Upper lobe of left lung (tissue), 6 donors: Measurements from ENCODE around the gene C22orf15. TPM values are rescaled to one million over a fixed set of nuclear protein-coding genes. Genes with fewer than 3 reads are reported as not detected.

ENCODE experiments used
- ATAC-seq, 2 donors: fragments of 200-7000 bp; cut with Tn5 transposase; one replicate each; pipeline ENCODE4 v1.9.1; 2022; ENCODE audit warnings: mild to moderate bottlenecking in 2 of 2, moderate library complexity in 2 of 2; ENCODE audit not compliant: low FRiP score in 2 of 2
- DNase-seq, 2 donors: peaks; one replicate each; pipeline ENCODE4 v3.0.0-alpha.2; 2019 to 2020
- H3K27ac ChIP-seq, 4 donors: fragments of 200-600 bp; sonication (generic); one replicate each; pipeline ENCODE4 v1.5.1; 2016 to 2019
- H3K27me3 ChIP-seq, 4 donors: fragments of 200-600 bp; sonication (generic); one replicate each; pipeline ENCODE4 v1.5.1; 2017 to 2019
- H3K36me3 ChIP-seq, 4 donors: fragments of 200-600 bp; sonication (generic); one replicate each; pipeline ENCODE4 v1.5.1; 2016 to 2019
- H3K4me1 ChIP-seq, 4 donors: fragments of 200-600 bp; sonication (generic); one replicate each; pipeline ENCODE4 v1.5.1; 2018 to 2019
- H3K4me3 ChIP-seq, 4 donors: fragments of 200-600 bp; sonication (generic); one replicate each; pipeline ENCODE4 v1.5.1; 2017 to 2019; ENCODE audit warnings: mild to moderate bottlenecking in 2 of 4, moderate library complexity in 1 of 4
- H3K9me3 ChIP-seq, 4 donors: fragments of 200-600 bp; sonication (generic); one replicate each; pipeline ENCODE4 v1.5.1; 2018 to 2019
- CTCF ChIP-seq, 6 experiments: fragments of 450-650 bp in 4 of 6; fragments of 200-600 bp in 2 of 6; sonication (generic) in 2 of 6; IDR thresholded peaks; one replicate each; pipeline ENCODE4 v1.5.1; 2016 to 2019; ENCODE audit warnings: antibody characterized with exemption in 6 of 6
- EP300 ChIP-seq, 4 donors: sonication (generic); formaldehyde crosslinking; IDR thresholded peaks; one replicate each; pipeline ENCODE4 v1.5.1; 2017; ENCODE audit warnings: antibody characterized with exemption in 4 of 4, control low read depth in 2 of 4
- POLR2A ChIP-seq, 4 donors: fragments of 450-650 bp; IDR thresholded peaks; one replicate each; pipeline ENCODE4 v1.5.1; 2016 to 2017; ENCODE audit warnings: antibody characterized with exemption in 4 of 4, mild to moderate bottlenecking in 2 of 4
- POLR2AphosphoS5 ChIP-seq, 2 donors: sonication (generic); formaldehyde crosslinking; IDR thresholded peaks; one replicate each; pipeline ENCODE4 v1.5.1; 2017; ENCODE audit warnings: antibody characterized with exemption in 2 of 2
- WGBS, 2 donors: methylation state at CpG; one replicate each; pipeline ENCODE4 v1.1.5; 2017 to 2018; 5-methylcytosine and 5-hydroxymethylcytosine counted together
- total RNA-seq, 6 donors: library from RNA; depleted of rRNA in 4 of 6; stranded (reverse); fragments of >200 nt in 4 of 6; gene quantifications; one replicate each; pipeline versions ENCODE4 v1.1.0 to v1.2.1, GENCODE V29; 2016 to 2021
- donor health status: DM: no; HTN: no; CAD: no; lungs with moderate emphysema.
- donor health status: DM: no; HTN: yes; CAD: no; lungs with severe emphysema.

The C22orf15 gene
- total RNA-seq, 6 donors from 2014 or later = 0.29 to 7.3 (median 4.6) TPM

- no peak overlapping the region for H3K27ac ChIP-seq
- DNase-seq = no peak
- no peaks in the 10 kb centered on the region for H3K4me1 ChIP-seq
- no peaks in the 10 kb centered on the region for H3K27me3 ChIP-seq
- peaks cover 5 to 85% (median 38%) of the 10 kb centered on the region in 4 donors for H3K36me3 ChIP-seq
- TF ChIP-seq EP300 (IDR thresholded peaks at IDR 0.05) (no peak), POLR2A (IDR thresholded peaks at IDR 0.05) (no peak), POLR2AphosphoS5 (IDR thresholded peaks at IDR 0.05) (no peak), CTCF (IDR thresholded peaks at IDR 0.05) (no peak)
- ATAC-seq = no peak
- no peak overlapping the region for H3K4me3 ChIP-seq
- H3K9me3 ChIP-seq = no peaks in the 10 kb centered on the region
- 95 to 98% methylated on average over 4 of the region's 4 CpGs for WGBS, 2 donors
Observed at GRCh38 chr22:23812378-23812777, 49.6 kb downstream of the C22orf15 start.

Other genes with a start within 250 kb of the C22orf15 start
- not detected for gene IGLL1, start 182.7 kb upstream of the C22orf15 start, total RNA-seq
- 1 to 10 TPM in 1 of 6 donors, under 1 TPM in 4, not detected in 1; 0.30 to 5.8 (median 0.81) TPM for gene DRICH1, start 130.7 kb upstream of the C22orf15 start, total RNA-seq
- gene RGL4, start 72.0 kb upstream of the C22orf15 start, total RNA-seq = 1 to 10 TPM in 4 of 6 donors, under 1 TPM in 1, not detected in 1; 0.67 to 4.0 (median 2.6) TPM
- 1 to 10 TPM; 3.0 to 9.4 (median 5.4) TPM for gene ZNF70, start 11.9 kb upstream of the C22orf15 start, total RNA-seq
- gene VPREB3, start 8.6 kb upstream of the C22orf15 start, total RNA-seq = under 1 TPM in 2 of 6 donors, not detected in 4; 0.74 to 0.80 TPM
- gene CHCHD10, start 5.0 kb downstream of the C22orf15 start, total RNA-seq = 100 to 1,000 TPM in 1 of 6 donors, 10 to 100 TPM in 4, 1 to 10 TPM in 1; 9.1 to 130 (median 39.0) TPM
- 1 to 10 TPM in 2 of 6 donors, under 1 TPM in 1, not detected in 3; 0.57 to 7.7 (median 2.9) TPM for gene MMP11, start 9.9 kb downstream of the C22orf15 start, total RNA-seq
- 10 to 100 TPM; 42.8 to 72.8 (median 57.1) TPM for gene SMARCB1, start 24.0 kb downstream of the C22orf15 start, total RNA-seq
- 10 to 100 TPM in 2 of 6 donors, 1 to 10 TPM in 4; 1.9 to 14.8 (median 5.5) TPM for gene DERL3, start 76.0 kb downstream of the C22orf15 start, total RNA-seq
- 10 to 100 TPM in 5 of 6 donors, 1 to 10 TPM in 1; 9.9 to 31.4 (median 16.5) TPM for gene SLC2A11, start 94.9 kb downstream of the C22orf15 start, total RNA-seq
- 100 to 1,000 TPM in 5 of 6 donors, 10 to 100 TPM in 1; 54.5 to 388 (median 298) TPM for gene MIF, start 131.4 kb downstream of the C22orf15 start, total RNA-seq
- 10 to 100 TPM in 1 of 6 donors, 1 to 10 TPM in 5; 1.9 to 19.8 (median 7.5) TPM for gene GSTT2B, start 198.2 kb downstream of the C22orf15 start, total RNA-seq
- 1 to 10 TPM in 3 of 6 donors, under 1 TPM in 1, not detected in 2; 0.91 to 5.7 (median 2.5) TPM for gene DDTL, start 203.9 kb downstream of the C22orf15 start, total RNA-seq
- 100 to 1,000 TPM; 113 to 190 (median 127) TPM for gene DDT, start 211.5 kb downstream of the C22orf15 start, total RNA-seq
- gene GSTT2, start 217.1 kb downstream of the C22orf15 start, total RNA-seq = under 1 TPM in 2 of 6 donors, not detected in 4; 0.29 to 0.88 TPM
- gene GSTT4, start 242.5 kb downstream of the C22orf15 start, total RNA-seq = not detected
- 100 to 1,000 TPM in 2 of 6 donors, 10 to 100 TPM in 4; 55.3 to 176 (median 95.3) TPM for gene CABIN1, start 248.3 kb downstream of the C22orf15 start, total RNA-seq